NCI-H526 (cell line): ENCODE data around the gene COA1.

Experiments
- DNase-seq, 2 experiments: peaks; one replicate each; lab custom pipeline; 2025; lab: John Stamatoyannopoulos, UW

COA1 gene

GRCh38 chr7:43653466-43653865 lies 75.9 kb downstream of the COA1 start:
- no peak for DNase-seq

GRCh38 chr7:43652364-43652763 lies 77.0 kb downstream of the COA1 start:
- DNase-seq: no peak

- no peak for DNase-seq
Observed at GRCh38 chr7:43650457-43651052, 78.8 kb downstream of the COA1 start.

- no peak for DNase-seq
Observed at GRCh38 chr7:43649755-43650274, 79.5 kb downstream of the COA1 start.

- no peak for DNase-seq
Observed at GRCh38 chr7:43648473-43649406, 80.6 kb downstream of the COA1 start.

GRCh38 chr7:43647673-43648472 lies 81.5 kb downstream of the COA1 start:
- no peak for DNase-seq

GRCh38 chr7:43647339-43647672 lies 82.0 kb downstream of the COA1 start:
- DNase-seq: no peak

- DNase-seq: no peak
Observed at GRCh38 chr7:43646603-43647338, 82.6 kb downstream of the COA1 start.

- DNase-seq: no peak
Observed at GRCh38 chr7:43645699-43646226, 83.6 kb downstream of the COA1 start.

GRCh38 chr7:43643846-43644245 lies 85.5 kb downstream of the COA1 start:
- DNase-seq: no peak

- no peak for DNase-seq
Observed at GRCh38 chr7:43642897-43643630, 86.3 kb downstream of the COA1 start.

GRCh38 chr7:43640679-43641078 lies 88.6 kb downstream of the COA1 start:
- DNase-seq: no peak

GRCh38 chr7:43639858-43640491 lies 89.3 kb downstream of the COA1 start:
- peak; percentile 81 to 85 for DNase-seq

- DNase-seq: no peak
Observed at GRCh38 chr7:43637114-43637806, 92.1 kb downstream of the COA1 start.

GRCh38 chr7:43636093-43636492 lies 93.2 kb downstream of the COA1 start:
- no peak for DNase-seq

GRCh38 chr7:43634384-43634783 lies 94.9 kb downstream of the COA1 start:
- no peak for DNase-seq

- no peak for DNase-seq
Observed at GRCh38 chr7:43632746-43633145, 96.6 kb downstream of the COA1 start.

GRCh38 chr7:43631559-43631958 lies 97.8 kb downstream of the COA1 start:
- no peak for DNase-seq

- DNase-seq: no peak
Observed at GRCh38 chr7:43630482-43630881, 98.8 kb downstream of the COA1 start.

GRCh38 chr7:43629857-43630256 lies 99.5 kb downstream of the COA1 start:
- DNase-seq: no peak
